Spinal cord (tissue), 10 donors: ENCODE measurements around the gene EGFL8. TPM values are rescaled to one million over a fixed set of nuclear protein-coding genes. Genes with fewer than 3 reads are reported as not detected.
A peak's percentile ranks its signal among the peaks of the same experiment; 100 is the strongest.

Source experiments
- DNase-seq, 6 donors: peaks; one replicate each; pipeline versions ENCODE4 v3.0.0 to v3.0.0-alpha.2; 2013 to 2015; ENCODE audit warnings: low spot score in 6 of 6, low read depth in 4 of 6
- H3K27ac ChIP-seq: one replicate; pipeline ENCODE4 v1.5.1; 2013; ENCODE audit warnings: low read depth, low read length, control low read depth
- H3K27me3 ChIP-seq: one replicate; pipeline ENCODE4 v1.6.1; 2013; ENCODE audit warnings: low read length; ENCODE audit not compliant: control insufficient read depth, insufficient read depth
- H3K36me3 ChIP-seq: one replicate; pipeline ENCODE4 v1.6.1; 2013; ENCODE audit warnings: low read length; ENCODE audit not compliant: control insufficient read depth, insufficient read depth
- H3K4me1 ChIP-seq: one replicate; pipeline ENCODE4 v1.6.1; 2013; ENCODE audit warnings: low read length; ENCODE audit not compliant: control insufficient read depth, insufficient read depth
- H3K4me3 ChIP-seq: one replicate; pipeline ENCODE4 v1.5.1; 2013; ENCODE audit warnings: low read depth, low read length, control low read depth
- H3K9me3 ChIP-seq: one replicate; pipeline ENCODE4 v1.6.1; 2013; ENCODE audit warnings: low read length; ENCODE audit not compliant: control insufficient read depth, insufficient read depth
- WGBS: methylation state at CpG from one replicate; pipeline ENCODE4 v1.1.5; 2013; ENCODE audit warnings: missing lambda C conversion rate; ENCODE audit not compliant: insufficient coverage; 5-methylcytosine and 5-hydroxymethylcytosine counted together
- polyA plus RNA-seq, 2 donors: library from polyadenylated mRNA; unstranded; fragments of 120-200 nt; gene quantifications; one replicate each; pipeline ENCODE4 v1.2.1, GENCODE V29; 2013; ENCODE audit not compliant: insufficient read length in 2 of 2
- total RNA-seq, 2 donors: library from RNA; depleted of rRNA in 1 of 2; stranded (reverse); fragments of 120-200 nt in 1 of 2; fragments of >200 nt in 1 of 2; gene quantifications; one replicate each; pipeline versions ENCODE4 v1.2.3 to v1.2.4, GENCODE V29; 2013 to 2014
- donor health status: healthy.

Gene EGFL8
- total and polyA plus RNA-seq, 4 donors: 28.4 to 124 (median 57.3) TPM

GRCh38 chr6:32175322-32175710 is 10.9 kb downstream of the EGFL8 start:
- peak in 1 of 6 donors; percentile 7 for DNase-seq
- H3K4me3 ChIP-seq: peak overlapping the region; percentile 98
- H3K9me3 ChIP-seq: no peaks in the 10 kb centered on the region
- peaks cover 23% of the 10 kb centered on the region for H3K4me1 ChIP-seq
- H3K36me3 ChIP-seq: peaks cover 18% of the 10 kb centered on the region
- peak overlapping the region; percentile 86 for H3K27ac ChIP-seq
- 0% methylated on average over 2 of the region's 2 CpGs for WGBS
- no peaks in the 10 kb centered on the region for H3K27me3 ChIP-seq

GRCh38 chr6:32175711-32176475 is 11.5 kb downstream of the EGFL8 start, which contains the start of gene AGPAT1:
TSS of gene AGPAT1 (minus strand) at chr6:32176084. CDS start at chr6:32171496, 4,588 bp downstream.
- WGBS: 0% methylated on average over 15 of the region's 27 CpGs
- peaks cover 23% of the 10 kb centered on the region for H3K4me1 ChIP-seq

GRCh38 chr6:32176476-32177182 is 12.2 kb downstream of the EGFL8 start:
- no peaks in the 10 kb centered on the region for H3K27me3 ChIP-seq
- peak overlapping the region; percentile 98 for H3K4me3 ChIP-seq
- H3K4me1 ChIP-seq: peaks cover 23% of the 10 kb centered on the region
- peak overlapping the region; percentile 100 for H3K27ac ChIP-seq
- 0% methylated on average over 1 of the region's 5 CpGs for WGBS
- H3K9me3 ChIP-seq: no peaks in the 10 kb centered on the region
- DNase-seq: no peak
- peaks cover 13% of the 10 kb centered on the region for H3K36me3 ChIP-seq

More at GRCh38 chr6:32175711-32176475, 11.5 kb downstream of the EGFL8 start, which contains the start of gene AGPAT1:
- DNase-seq: peak; percentile 92 to 99 (median 97)
- Histone ChIP-seq H3K4me3 (peak within 1 kb of the TSS; percentile 98), H3K27me3 (no peaks in the 10 kb centered on the region), H3K9me3 (no peaks in the 10 kb centered on the region), H3K36me3 (peaks cover 14% of the 10 kb centered on the region), H3K27ac (peak within 1 kb of the TSS; percentile 100)

- no peak for DNase-seq
- WGBS: 1% methylated on average over 20 of the region's 20 CpGs
- Histone ChIP-seq H3K4me1 (peaks cover 27% of the 10 kb centered on the region), H3K4me3 (peak overlapping the region; percentile 98), H3K27ac (peak overlapping the region; percentile 100), H3K9me3 (no peaks in the 10 kb centered on the region), H3K27me3 (no peaks in the 10 kb centered on the region), H3K36me3 (peaks cover 20% of the 10 kb centered on the region)
Measured at GRCh38 chr6:32177183-32177787, 12.9 kb downstream of the EGFL8 start.

- H3K36me3 ChIP-seq: peaks cover 27% of the 10 kb centered on the region
- peak within 1 kb of the TSS; percentile 100 for H3K27ac ChIP-seq
- 1% methylated on average over 20 of the region's 33 CpGs for WGBS
- no peaks in the 10 kb centered on the region for H3K9me3 ChIP-seq
- peak within 1 kb of the TSS; percentile 98 for H3K4me3 ChIP-seq
- DNase-seq: peak; percentile 99 to 100 (median 100)
- no peaks in the 10 kb centered on the region for H3K27me3 ChIP-seq
- peaks cover 27% of the 10 kb centered on the region for H3K4me1 ChIP-seq
Measured at GRCh38 chr6:32177788-32178546, 13.6 kb downstream of the EGFL8 start, which contains the start of gene RNF5. TSS of gene RNF5 (plus strand) at chr6:32178405. CDS start at chr6:32178512, 107 bp downstream.

GRCh38 chr6:32178547-32179440 is 14.4 kb downstream of the EGFL8 start:
- no peak for DNase-seq
- Histone ChIP-seq H3K36me3 (peaks cover 35% of the 10 kb centered on the region), H3K4me3 (peak overlapping the region; percentile 98), H3K4me1 (peaks cover 27% of the 10 kb centered on the region), H3K27ac (peak overlapping the region; percentile 100), H3K9me3 (no peaks in the 10 kb centered on the region), H3K27me3 (no peaks in the 10 kb centered on the region)
- 5% methylated on average over 15 of the region's 24 CpGs for WGBS

- Histone ChIP-seq H3K27me3 (no peaks in the 10 kb centered on the region), H3K4me3 (no peak overlapping the region), H3K4me1 (peaks cover 27% of the 10 kb centered on the region), H3K9me3 (no peaks in the 10 kb centered on the region), H3K36me3 (peaks cover 41% of the 10 kb centered on the region), H3K27ac (no peak overlapping the region)
- no peak for DNase-seq
- 94% methylated on average over 7 of the region's 10 CpGs for WGBS
Measured at GRCh38 chr6:32179766-32180405, 15.5 kb downstream of the EGFL8 start.

GRCh38 chr6:32181148-32181702 is 16.8 kb downstream of the EGFL8 start:
- Histone ChIP-seq H3K9me3 (no peaks in the 10 kb centered on the region), H3K27me3 (no peaks in the 10 kb centered on the region), H3K4me1 (peaks cover 24% of the 10 kb centered on the region), H3K36me3 (peaks cover 45% of the 10 kb centered on the region), H3K27ac (no peak overlapping the region), H3K4me3 (no peak overlapping the region)
- DNase-seq: no peak
- WGBS: 87% methylated on average over 13 of the region's 15 CpGs
